Stimulated activated CD8-positive, alpha-beta memory T cell treated with anti-CD3 and anti-CD28 coated beads, Interleukin-7, amount 100 ng/mL, for 1 hour (primary cell): ENCODE data around the gene MLX.
A peak's percentile ranks its signal among the peaks of the same experiment; 100 is the strongest.
"Not testable (repeated sequence)": the region's sequence is repeated elsewhere in the genome, so short reads cannot be mapped to it uniquely, and the experiment has no call there.

Source experiments
- DNase-seq, 2 donors: peaks; one replicate each; pipeline ENCODE4 v3.0.0-alpha.2; 2020; ENCODE audit warnings: low read depth in 2 of 2

Gene MLX

DNA sequence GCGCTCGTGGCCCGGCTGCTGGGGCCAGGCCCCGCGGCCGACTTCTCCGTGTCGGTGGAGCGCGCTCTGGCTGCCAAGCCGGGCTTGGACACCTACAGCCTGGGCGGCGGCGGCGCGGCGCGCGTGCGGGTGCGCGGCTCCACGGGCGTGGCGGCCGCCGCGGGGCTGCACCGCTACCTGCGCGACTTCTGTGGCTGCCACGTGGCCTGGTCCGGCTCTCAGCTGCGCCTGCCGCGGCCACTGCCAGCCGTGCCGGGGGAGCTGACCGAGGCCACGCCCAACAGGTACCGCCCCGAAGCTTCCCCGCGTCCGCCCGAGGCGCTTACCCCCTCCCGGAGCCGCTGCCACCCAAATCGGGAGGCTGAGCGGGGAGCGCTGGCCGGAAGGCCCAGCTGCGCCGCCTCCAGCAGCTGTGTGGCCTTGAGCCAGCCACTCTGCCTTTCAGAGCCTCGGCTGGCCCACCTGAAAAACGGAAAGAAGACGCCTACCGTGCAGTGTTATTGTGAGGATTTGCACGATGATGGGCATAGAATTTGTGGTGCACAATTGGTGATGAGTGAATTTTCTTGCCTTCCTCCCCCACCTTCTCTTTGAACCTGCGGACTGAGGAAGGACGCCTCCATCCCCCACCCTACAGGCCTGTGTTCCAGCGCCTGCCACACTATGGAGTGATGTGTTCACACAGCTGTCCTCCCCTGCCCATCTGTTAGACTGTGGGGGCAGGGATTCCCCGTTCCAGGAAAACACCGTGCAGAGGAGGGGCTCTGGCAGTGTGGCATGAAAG, 30.3 kb upstream of the MLX start:
- peak; percentile 29 to 51 for DNase-seq

DNA sequence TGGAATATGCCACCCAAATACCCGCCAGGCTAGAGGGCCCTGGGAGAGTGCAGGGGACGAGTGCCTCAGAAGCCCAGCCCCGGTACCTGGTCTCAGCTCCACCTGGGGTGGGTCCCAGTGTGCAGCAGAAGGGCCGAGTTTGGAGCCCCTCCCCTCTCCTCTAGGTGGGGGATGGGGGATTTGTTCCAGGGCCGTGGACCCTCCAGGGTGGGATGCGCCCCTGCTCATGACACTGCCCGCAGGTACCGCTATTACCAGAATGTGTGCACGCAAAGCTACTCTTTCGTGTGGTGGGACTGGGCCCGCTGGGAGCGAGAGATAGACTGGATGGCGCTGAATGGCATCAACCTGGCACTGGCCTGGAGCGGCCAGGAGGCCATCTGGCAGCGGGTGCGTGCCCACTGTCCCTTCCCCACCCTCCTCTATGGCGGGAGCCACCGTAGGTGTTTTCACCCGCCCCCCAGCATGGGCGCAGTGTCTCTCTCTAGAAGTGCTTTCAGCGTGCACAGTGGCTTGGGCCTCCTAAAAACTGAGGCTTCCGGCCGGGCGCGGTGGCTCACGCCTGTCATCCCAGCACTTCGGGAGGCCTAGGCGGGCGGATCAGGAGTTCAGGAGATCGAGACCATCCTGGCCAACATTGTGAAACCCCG, 29.6 kb upstream of the MLX start:
- no peak for DNase-seq

GRCh38 chr17:42537826-42538451, 29.0 kb upstream of the MLX start:
- no peak for DNase-seq

- DNase-seq, result no peak
These were observed 28.4 kb upstream of the MLX start for GRCh38 chr17:42538482-42538881.

- DNase-seq, result not testable (repeated sequence)
These were observed 26.3 kb upstream of the MLX start for GRCh38 chr17:42540558-42540957.

- DNase-seq, result no peak
These were observed 25.7 kb upstream of the MLX start for GRCh38 chr17:42541041-42541833.

GRCh38 chr17:42543190-42544079, 23.5 kb upstream of the MLX start:
- DNase-seq, result no peak

GRCh38 chr17:42544874-42545283, 22.0 kb upstream of the MLX start:
- no peak for DNase-seq

- DNase-seq, result not testable (repeated sequence)
These were observed 21.0 kb upstream of the MLX start for GRCh38 chr17:42545755-42546505.

GRCh38 chr17:42547001-42547461, 19.9 kb upstream of the MLX start:
- DNase-seq, result no peak

- DNase-seq, result no peak
These were observed 19.2 kb upstream of the MLX start for GRCh38 chr17:42547698-42548069.

DNA sequence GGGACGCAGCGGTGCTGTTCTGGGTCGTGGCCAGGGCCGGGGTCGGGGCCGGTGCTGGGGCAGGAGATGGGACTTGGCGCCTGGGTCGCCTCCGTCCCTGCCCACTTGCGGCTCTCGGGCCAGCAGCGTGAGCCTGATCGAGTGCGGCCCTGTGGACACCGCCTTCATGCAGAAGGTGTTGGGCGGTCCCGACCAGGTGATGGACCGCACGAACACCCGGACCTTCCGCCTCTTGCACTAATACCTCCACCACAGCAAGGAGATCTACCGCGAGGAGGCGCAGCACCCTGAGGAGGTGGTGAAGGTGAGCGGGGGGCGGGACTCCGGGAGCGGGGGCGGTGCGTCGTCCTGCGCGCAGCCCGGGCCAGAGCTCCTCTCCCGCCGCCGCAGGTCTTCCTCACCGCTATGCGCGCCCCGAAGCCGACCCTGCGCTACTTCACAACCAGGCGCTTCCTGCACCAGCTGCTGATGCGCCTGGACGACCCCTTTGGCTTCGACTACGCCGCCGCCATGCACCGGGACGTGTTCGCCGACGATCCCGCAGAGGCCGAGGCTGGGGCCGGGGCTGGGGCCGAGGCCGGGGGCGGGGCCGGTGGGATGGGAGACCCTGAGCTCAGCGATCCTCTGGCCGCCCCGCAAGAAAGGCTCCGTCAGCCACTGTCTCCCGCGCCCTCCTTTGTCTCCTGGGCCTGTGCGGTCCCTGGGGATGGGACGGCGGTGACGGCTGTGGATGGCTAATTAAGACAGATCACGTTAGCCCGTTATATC, 18.6 kb upstream of the MLX start:
- peak; percentile 51 to 54 for DNase-seq

DNA sequence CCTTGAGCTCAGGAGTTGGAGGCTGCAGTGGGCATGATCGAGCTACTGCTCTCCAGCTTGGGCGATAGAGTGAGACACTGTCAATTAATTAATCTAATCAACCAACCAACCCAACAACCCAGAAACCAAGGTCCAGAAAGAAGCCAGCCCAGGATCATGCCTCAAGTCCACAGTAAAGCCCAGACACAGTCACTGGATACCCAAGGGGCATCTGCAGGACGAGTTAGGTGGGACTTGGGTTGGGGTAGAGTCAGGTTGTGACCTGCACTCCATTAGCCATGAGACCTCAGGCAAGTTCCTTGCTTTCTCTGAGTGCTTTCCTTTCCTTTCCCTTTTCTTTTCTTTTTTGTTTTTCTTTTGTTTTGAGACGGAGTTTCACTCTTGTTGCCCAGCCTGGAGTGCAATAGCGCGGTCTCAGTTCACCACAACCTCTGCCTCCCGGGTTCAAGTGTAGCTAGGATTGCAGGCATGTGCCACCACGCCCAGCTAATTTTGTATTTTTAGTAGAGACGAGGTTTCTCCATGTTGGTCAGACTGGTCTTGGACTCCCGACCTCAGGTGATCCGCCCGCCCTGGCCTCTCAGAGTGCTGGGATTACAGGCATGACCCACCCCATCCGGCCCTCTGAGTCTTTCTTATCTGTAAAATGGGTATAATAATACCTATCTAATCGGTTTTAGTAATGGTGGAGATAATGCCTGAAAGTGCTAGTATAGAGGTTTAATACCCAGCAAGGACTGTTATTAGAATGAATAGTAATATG, 17.7 kb upstream of the MLX start:
- DNase-seq, result no peak

- not testable (repeated sequence) for DNase-seq
These were observed 14.2 kb upstream of the MLX start, which contains the start of gene HSD17B1 for GRCh38 chr17:42552736-42553135. TSS of gene HSD17B1 (plus strand) at chr17:42552923. CDS start at chr17:42552934, 11 bp downstream.

DNA sequence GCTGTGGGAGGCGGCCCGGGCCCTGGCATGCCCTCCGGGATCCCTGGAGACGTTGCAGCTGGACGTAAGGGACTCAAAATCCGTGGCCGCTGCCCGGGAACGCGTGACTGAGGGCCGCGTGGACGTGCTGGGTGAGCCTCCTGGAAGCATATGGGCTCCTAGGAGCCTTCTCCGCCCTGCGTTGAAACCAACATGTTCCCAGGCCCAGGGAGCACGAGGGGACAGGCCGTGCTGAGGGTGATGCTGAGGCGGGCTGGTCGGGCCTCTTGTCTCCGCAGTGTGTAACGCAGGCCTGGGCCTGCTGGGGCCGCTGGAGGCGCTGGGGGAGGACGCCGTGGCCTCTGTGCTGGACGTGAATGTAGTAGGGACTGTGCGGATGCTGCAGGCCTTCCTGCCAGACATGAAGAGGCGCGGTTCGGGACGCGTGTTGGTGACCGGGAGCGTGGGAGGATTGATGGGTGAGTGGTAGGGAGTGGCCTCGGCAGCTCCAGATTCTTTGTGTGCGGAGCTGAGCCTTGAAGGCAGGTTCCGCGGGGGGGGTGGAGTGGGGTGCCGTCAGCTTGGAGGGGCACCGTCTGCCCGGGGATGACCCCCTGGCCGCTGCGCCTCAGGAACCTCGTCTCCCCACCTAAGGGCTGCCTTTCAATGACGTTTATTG, 13.6 kb upstream of the MLX start:
- DNase-seq, result no peak

GRCh38 chr17:42553866-42554249, 13.0 kb upstream of the MLX start:
- no peak for DNase-seq

DNA sequence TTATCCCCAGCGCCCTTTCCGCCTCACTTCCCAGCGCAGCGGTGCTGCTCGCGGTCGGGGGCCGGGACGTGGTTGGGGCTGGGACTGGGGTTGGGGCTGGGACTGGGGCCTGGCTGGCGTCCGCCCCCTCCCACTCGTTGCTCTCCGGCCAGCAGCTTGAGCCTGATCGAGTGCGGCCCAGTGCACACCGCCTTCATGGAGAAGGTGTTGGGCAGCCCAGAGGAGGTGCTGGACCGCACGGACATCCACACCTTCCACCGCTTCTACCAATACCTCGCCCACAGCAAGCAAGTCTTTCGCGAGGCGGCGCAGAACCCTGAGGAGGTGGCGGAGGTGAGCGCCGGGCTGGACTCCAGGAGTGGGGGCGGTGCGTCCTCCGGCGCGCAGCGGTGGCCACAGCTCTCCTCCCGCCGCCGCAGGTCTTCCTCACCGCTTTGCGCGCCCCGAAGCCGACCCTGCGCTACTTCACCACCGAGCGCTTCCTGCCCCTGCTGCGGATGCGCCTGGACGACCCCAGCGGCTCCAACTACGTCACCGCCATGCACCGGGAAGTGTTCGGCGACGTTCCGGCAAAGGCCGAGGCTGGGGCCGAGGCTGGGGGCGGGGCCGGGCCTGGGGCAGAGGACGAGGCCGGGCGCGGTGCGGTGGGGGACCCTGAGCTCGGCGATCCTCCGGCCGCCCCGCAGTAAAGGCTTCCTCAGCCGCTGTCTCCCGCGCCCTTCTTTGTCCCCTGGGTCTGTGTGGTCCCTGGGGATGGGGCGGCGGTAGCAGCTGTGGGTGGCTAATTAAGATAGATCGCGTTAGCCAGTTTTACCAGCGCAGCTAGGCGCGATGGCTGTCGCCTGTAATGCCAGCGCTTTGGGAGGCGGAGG, 12.4 kb upstream of the MLX start:
- peak; percentile 48 to 49 for DNase-seq
